Right cardiac atrium (tissue), 5 donors: ENCODE measurements around the gene FAM83C. TPM values are rescaled to one million over a fixed set of nuclear protein-coding genes. Genes with fewer than 3 reads are reported as not detected.

Source experiments
- ATAC-seq, 2 donors: fragments of 200-7000 bp; cut with Tn5 transposase; one replicate each; pipeline versions ENCODE4 v1.8.0 to v1.9.1; 2020; ENCODE audit warnings: moderate library complexity in 2 of 2, mild to moderate bottlenecking in 1 of 2
- DNase-seq, 3 donors: peaks; one replicate each; pipeline ENCODE4 v3.0.0-alpha.2; 2020
- H3K27ac ChIP-seq: one replicate; pipeline ENCODE4 v1.5.1; 2013; ENCODE audit warnings: mild to moderate bottlenecking, low read length, control low read depth, moderate library complexity
- H3K27me3 ChIP-seq: one replicate; pipeline ENCODE4 v1.6.1; 2013; ENCODE audit not compliant: control insufficient read depth, insufficient read depth
- H3K4me1 ChIP-seq: one replicate; pipeline ENCODE4 v1.6.1; 2013; ENCODE audit warnings: low read length; ENCODE audit not compliant: control insufficient read depth, insufficient read depth
- H3K4me3 ChIP-seq: one replicate; pipeline ENCODE4 v1.5.1; 2013; ENCODE audit warnings: low read length, control low read depth
- H3K9me3 ChIP-seq: one replicate; pipeline ENCODE4 v1.6.1; 2013; ENCODE audit warnings: low read length; ENCODE audit not compliant: control insufficient read depth
- WGBS: extraction: QIAGEN DNeasy Blood & Tissue Kit; methylation state at CpG from one replicate; pipeline ENCODE4 v1.1.7; 2013; 5-methylcytosine and 5-hydroxymethylcytosine counted together
- intact Hi-C, 4 donors: fragments of 100-400 bp; cut with DNase I; formaldehyde crosslinking; loops; one replicate each; pipeline versions ENCODE4 v1.11.0 to v1.14.0; 2022 to 2023
- polyA plus RNA-seq: library from polyadenylated mRNA; stranded (reverse); fragments of 200-250 nt; gene quantifications from one replicate; pipeline ENCODE4 v1.2.3, GENCODE V29; 2013
- total RNA-seq, 4 donors: library from RNA; stranded (reverse); fragmentation: NEBNext Ultra II Directional; extraction: Animal tissue kit (Norgen Biotek cat#: 25700); gene quantifications; one replicate each; pipeline ENCODE4 v1.2.1, GENCODE V29; 2021
- donor health status: healthy with polysubstance abuse.
- donor health status: DM: no; HTN: yes; CAD: no.
- donor health status: DM: no; HTN: no; CAD: no.
- donor health status: DM: no; HTN: yes; CAD: no; lungs with severe emphysema.
- donor health status: DM: yes; HTN: yes; CAD: no.

FAM83C gene
- total and polyA plus RNA-seq, 5 donors, result not detected

DNA sequence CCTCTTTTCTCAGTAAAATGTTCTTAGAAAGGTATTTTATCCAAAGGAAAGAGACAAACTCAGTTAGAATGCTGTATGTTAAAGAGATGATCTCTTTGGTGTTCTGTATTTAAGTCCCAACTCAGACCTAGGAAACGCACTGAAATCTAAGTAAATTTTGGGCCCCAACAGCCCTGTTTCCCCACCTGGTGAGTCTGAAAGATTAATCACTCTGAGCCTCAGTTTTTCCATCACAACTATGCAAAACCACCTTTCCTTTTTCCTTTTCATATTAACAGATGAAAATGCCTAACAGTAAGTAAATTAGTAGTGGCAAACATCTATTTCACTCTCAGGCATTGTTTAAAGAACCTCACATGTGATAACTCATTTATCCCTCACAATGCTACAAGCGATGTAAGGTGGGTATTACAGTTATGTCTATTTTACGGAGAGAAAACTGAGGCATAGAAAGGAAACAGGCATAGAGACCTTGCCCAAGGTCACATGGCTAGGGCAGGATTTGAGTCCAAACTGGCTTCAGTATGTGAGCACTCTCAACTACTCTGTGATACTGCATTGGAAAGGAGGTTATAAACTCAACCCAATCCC lies 36.0 kb upstream of the FAM83C start:
- intact Hi-C loops, result no loop called here
- Histone ChIP-seq H3K4me1 (no peaks in the 10 kb centered on the region), H3K4me3 (no peak overlapping the region), H3K9me3 (no peaks in the 10 kb centered on the region), H3K27ac (no peak overlapping the region), H3K27me3 (no peaks in the 10 kb centered on the region)
- 97% methylated on average over 3 of the region's 3 CpGs for WGBS
- no peak for DNase-seq
- ATAC-seq, result no peak

DNA sequence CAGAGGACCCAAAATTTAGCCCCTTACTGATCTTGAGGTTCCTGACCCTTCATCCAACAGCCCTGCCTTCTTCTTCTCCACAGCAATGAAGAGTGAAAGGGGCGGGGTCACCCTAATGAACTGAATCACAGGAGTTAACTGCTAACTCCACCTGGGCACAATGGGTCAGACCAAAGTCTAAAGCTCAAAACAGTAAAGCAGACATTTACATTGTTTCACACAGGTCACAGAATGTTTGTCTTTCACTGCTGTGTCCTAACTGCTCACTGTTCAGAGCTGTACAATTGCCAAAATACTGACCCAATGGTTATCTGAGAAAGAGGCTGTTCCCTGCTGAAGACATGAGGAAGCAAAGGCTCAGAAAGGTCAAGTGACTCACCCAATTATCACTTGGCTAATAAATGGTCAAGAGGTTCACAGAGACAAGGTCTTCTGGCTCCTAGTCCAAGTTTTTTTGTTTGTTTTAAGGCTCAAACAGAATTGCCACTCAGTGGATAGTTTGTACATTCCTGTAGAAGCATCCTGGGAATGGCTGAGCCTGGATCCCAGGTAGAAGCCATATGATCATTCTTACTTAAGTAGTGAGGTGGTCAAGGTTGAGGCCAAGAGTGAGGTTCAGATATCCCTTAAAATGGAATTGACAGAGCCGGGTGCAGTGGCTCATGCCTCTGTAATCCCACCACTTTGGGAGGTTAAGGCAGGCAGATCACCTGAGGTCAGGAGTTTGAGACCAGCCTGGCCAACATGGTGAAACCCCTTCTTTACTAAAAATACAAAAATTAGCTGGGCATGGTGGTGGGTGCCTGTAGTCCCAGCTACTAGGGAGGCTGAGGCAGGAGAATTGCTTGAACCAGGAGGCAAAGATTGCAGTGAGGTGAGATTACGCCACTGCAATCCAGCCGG lies 35.1 kb upstream of the FAM83C start:
- Histone ChIP-seq H3K4me1 (no peaks in the 10 kb centered on the region), H3K4me3 (no peak overlapping the region), H3K9me3 (no peaks in the 10 kb centered on the region), H3K27me3 (no peaks in the 10 kb centered on the region), H3K27ac (no peak overlapping the region)
- ATAC-seq, result peak; percentile 74 to 91
- no peak for DNase-seq
- intact Hi-C loops, result no loop called here
- 97% methylated on average over 4 of the region's 4 CpGs for WGBS

DNA sequence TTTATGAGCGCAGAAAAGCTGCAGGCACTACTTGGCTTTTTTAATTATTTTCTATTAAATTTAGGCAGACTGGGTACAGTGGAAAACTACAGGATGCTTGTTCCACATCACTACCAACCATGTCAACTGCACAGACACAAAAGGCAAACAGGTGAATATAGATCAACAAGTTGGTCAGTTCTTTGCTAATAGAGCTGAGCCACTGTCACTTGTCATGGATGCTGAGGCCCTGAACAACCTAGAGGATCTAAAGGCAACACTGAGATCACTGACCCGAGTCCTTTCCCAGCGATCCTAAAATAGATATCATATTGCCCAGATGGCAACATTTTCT lies 34.5 kb upstream of the FAM83C start:
- no peaks in the 10 kb centered on the region for H3K9me3 ChIP-seq
- no peak for DNase-seq
- no peaks in the 10 kb centered on the region for H3K4me1 ChIP-seq
- WGBS, result 88% methylated on average over 3 of the region's 3 CpGs
- intact Hi-C loops, result no loop called here
- H3K27ac ChIP-seq, result no peak overlapping the region
- no peak for ATAC-seq
- H3K27me3 ChIP-seq, result no peaks in the 10 kb centered on the region
- H3K4me3 ChIP-seq, result no peak overlapping the region

DNA sequence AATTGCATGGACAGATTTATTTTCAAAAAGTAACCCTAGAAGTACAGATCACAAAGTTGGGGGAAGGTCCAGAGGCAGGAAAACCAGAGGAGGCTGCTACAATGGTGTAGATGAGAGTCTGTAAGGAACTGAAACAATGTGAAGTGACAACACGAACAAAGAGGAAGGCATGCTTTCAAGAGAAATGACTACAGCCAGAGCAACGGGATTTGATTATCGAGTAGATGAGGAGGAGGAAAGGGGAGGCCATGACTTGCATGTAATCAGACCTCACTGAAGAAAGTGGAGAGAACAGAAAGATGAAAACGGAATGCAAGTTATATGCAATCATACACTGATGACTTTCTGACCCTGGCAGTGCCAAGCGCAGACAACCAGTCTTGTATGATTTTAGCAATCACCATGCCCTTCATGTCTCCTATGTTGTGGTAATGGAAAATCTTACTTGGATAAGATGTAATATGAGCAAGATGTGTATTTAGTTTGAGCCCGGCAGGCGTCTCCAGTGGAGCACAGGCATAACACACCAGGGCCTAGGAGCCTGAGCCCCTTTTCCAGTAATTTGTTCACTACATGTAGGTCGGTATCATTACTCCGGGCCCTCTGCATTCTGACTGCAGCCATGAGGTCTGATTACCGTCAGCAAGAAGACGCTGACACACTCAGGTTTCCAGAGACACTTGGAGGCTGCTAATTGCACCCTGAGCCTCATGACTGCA lies 34.0 kb upstream of the FAM83C start:
- DNase-seq (no peak), ATAC-seq (peak in 1 of 2 donors; percentile 13)
- Histone ChIP-seq H3K27ac (no peak overlapping the region), H3K4me1 (no peaks in the 10 kb centered on the region), H3K27me3 (no peaks in the 10 kb centered on the region), H3K4me3 (no peak overlapping the region), H3K9me3 (no peaks in the 10 kb centered on the region)
- 75% methylated on average over 11 of the region's 11 CpGs for WGBS
- intact Hi-C loops, result no loop called here

DNA sequence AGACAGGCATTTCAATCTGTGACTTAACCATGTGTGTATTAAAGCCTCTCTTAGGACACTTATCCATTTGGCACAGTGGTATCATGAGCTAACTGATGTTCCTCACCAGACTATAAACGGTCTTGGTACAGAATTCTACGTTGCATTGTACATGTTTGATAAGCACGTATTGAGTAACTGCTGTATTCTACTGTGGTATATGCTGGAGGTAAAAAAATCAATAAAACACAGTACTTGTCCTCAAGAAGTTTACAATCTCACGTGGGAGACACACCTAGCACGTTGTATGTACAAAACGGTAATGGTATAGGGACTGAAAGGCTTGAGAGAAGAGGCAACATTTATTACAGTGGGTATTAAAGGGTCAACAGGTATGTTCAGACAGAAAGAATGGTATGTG lies 33.2 kb upstream of the FAM83C start:
- DNase-seq (no peak), ATAC-seq (no peak)
- 87% methylated on average over 6 of the region's 6 CpGs for WGBS
- H3K27ac ChIP-seq, result no peak overlapping the region
- H3K4me3 ChIP-seq, result no peak overlapping the region
- H3K27me3 ChIP-seq, result no peaks in the 10 kb centered on the region
- H3K9me3 ChIP-seq, result no peaks in the 10 kb centered on the region
- no peaks in the 10 kb centered on the region for H3K4me1 ChIP-seq
- intact Hi-C loops, result no loop called here

DNA sequence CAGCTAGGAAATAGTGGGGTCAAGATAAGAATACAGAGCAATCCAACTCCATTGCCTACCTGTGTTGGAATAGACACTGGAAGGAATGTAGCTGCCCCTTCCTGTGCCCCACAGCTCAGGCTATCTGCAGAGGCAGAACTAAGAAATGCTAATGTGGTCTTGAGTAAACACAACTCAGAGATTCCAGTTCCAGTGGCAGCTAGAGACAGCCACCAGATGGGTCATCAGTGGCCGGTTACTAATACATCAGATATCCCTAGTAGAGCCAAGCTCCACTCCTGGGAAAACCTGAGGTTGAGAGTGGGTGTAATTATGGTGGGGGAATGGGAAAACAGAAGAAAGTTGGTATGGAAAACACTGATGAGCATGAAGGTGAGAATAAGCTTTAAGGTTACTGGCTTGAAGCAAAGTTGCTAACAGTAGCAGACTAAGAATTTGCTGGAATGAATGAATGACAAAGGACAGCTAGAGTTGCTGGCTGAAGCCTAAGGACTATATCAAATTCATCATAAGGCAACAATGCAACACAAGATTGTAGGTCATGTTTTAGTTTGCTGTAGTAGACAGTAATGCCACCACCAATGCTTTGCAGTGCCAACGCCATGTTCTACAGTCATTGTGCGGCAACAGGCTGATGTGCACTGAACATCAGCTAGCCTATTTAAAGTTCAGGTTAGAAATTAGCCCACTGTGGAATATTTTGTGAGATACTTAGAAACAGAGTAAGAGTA lies 28.3 kb upstream of the FAM83C start:
- H3K4me3 ChIP-seq, result no peak overlapping the region
- H3K9me3 ChIP-seq, result no peaks in the 10 kb centered on the region
- H3K27me3 ChIP-seq, result no peaks in the 10 kb centered on the region
- H3K27ac ChIP-seq, result no peak overlapping the region
- H3K4me1 ChIP-seq, result no peaks in the 10 kb centered on the region
- DNase-seq (no peak), ATAC-seq (no peak)
- intact Hi-C loops, result no loop called here
- WGBS, result 96% methylated on average over 3 of the region's 3 CpGs

DNA sequence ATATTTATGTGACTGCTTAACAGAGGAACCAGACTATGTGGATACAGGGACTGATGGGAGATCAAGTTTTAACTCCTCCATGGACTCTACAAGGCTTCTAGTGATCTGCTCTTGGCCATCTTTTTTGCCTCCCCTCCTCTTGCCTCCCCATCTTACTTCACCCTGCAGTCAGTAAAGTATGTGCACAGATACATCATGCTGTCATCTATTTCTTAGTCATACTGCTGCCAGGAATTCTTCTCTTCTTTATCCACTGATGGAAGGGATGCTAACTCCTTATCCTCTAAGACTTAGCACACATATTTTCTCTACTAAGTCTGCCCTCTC lies 27.6 kb upstream of the FAM83C start:
- DNase-seq (no peak), ATAC-seq (no peak)
- no peak overlapping the region for H3K27ac ChIP-seq
- intact Hi-C loops, result no loop called here
- no peaks in the 10 kb centered on the region for H3K9me3 ChIP-seq
- H3K27me3 ChIP-seq, result no peaks in the 10 kb centered on the region
- H3K4me1 ChIP-seq, result no peaks in the 10 kb centered on the region
- H3K4me3 ChIP-seq, result no peak overlapping the region

DNA sequence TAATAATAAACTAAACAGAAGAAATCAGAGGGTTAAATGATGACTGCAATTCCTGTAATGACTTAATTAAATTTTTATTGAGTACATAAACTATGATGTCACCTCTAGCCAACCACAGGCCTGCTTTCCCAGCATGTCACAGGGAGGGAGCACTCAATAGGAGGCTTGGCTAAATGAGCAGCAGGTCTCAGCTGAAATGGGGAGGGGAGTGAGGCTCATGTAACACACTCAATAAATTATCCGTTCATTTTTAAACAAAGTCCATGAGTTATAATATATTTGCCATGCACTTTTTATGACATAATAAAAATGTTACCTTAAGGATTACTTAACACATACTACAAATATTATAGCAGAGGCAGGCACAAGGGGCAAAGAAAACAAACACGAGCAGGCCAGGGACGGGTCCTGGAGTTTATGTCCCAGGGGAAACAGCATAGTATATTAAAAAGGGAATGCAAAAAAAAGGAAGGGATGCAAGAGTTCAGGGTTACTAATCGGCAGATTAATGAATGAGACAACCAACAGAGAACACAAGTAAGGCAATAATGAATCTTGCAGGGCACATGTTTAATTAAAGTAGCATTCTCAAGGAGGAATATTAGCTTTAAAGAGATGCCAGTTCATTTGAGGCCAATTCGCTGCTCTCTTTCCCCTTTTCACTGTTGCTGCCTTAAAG lies 27.1 kb upstream of the FAM83C start:
- ATAC-seq, result no peak
- no peaks in the 10 kb centered on the region for H3K4me1 ChIP-seq
- WGBS, result 72% methylated on average over 5 of the region's 5 CpGs
- H3K27me3 ChIP-seq, result no peaks in the 10 kb centered on the region
- H3K4me3 ChIP-seq, result no peak overlapping the region
- intact Hi-C loops, result no loop called here
- no peaks in the 10 kb centered on the region for H3K9me3 ChIP-seq
- no peak for DNase-seq
- no peak overlapping the region for H3K27ac ChIP-seq

DNA sequence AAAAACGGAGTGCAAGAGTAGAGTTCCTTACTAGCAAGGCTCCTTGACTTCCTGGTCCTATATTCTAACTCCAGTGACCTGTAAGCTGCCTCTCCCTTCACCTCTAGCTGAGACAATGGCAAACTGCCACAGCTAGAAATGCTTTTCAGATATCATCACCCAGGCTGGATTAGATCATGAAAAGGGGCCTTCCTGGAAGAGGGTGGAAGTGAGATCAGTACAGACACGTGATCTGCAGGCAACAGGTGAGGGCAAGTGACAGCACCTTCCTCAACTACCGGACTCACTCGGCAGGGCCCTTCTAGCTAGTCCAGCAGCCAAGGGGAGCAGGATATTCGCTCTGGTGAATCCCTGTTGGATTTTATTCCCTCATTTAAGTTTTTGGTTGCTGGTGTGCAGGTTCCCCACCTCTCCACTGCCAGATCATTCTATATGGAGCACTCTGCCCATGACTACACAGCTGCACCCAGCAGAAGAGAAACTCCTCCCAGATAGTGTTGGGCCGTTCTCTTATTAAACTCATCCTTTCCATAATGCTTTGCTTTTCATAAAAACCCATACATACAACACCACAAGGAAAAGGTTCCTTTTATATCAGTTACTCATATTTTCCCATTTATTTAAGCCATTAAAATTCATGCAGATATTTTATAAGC lies 26.4 kb upstream of the FAM83C start:
- Histone ChIP-seq H3K27ac (peak overlapping the region; percentile 36), H3K4me3 (no peak overlapping the region), H3K9me3 (no peaks in the 10 kb centered on the region), H3K4me1 (no peaks in the 10 kb centered on the region), H3K27me3 (no peaks in the 10 kb centered on the region)
- intact Hi-C loops, result no loop called here
- ATAC-seq, result peak; percentile 60 to 77
- 61% methylated on average over 6 of the region's 6 CpGs for WGBS
- no peak for DNase-seq

DNA sequence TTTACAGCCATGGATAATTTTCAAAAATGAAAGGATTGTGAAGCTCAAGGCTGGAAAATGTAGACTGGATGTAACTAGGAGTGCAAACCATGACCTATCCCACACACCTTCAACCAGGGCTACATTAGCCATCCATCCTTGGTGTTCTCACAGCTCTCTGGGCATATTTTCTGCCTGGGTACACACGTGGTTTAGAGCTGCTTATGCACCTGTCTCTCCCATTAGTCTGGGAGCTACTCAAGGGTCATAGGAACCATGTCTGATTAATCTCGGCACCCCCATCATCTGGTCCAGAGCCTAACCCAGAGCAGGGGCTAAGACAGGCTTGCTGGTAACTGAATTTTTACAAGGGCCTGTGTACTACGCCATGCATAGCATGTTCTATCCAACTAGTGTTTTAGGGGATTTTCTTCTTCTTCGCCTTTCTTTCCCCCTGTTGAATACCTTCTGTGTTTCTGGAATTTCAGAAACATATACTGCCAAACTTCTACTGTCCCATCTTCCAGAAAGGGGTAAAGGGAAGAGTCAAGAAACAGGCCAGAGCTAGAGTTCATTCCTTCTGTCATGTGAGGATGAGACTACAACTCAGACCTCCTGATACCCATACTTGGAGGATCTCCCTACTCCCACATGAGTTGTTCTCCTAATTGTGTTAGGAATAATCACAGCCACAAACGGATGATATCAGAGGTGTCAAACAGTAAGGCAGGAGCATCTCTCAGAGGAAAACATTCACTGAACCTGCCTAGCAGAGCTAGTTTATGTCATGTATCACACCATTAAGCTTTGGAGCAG lies 25.4 kb upstream of the FAM83C start:
- H3K27ac ChIP-seq, result no peak overlapping the region
- H3K4me3 ChIP-seq, result no peak overlapping the region
- WGBS, result 84% methylated on average over 5 of the region's 5 CpGs
- no peaks in the 10 kb centered on the region for H3K9me3 ChIP-seq
- intact Hi-C loops, result no loop called here
- no peaks in the 10 kb centered on the region for H3K4me1 ChIP-seq
- ATAC-seq, result no peak
- DNase-seq, result no peak
- no peaks in the 10 kb centered on the region for H3K27me3 ChIP-seq
